OCI-M2 (cell line): ENCODE results near the gene IFI27L1.

ENCODE experiments used
- DNase-seq: peaks from one replicate; lab custom pipeline; 2025; ENCODE audit not compliant: unreplicated experiment; lab: John Stamatoyannopoulos, UW

The IFI27L1 gene

GRCh38 chr14:94077823-94078222 is 3.3 kb upstream of the IFI27L1 start:
- no peak for DNase-seq

- DNase-seq: no peak
These were observed 1.1 kb upstream of the IFI27L1 start for GRCh38 chr14:94079891-94080620.

DNA sequence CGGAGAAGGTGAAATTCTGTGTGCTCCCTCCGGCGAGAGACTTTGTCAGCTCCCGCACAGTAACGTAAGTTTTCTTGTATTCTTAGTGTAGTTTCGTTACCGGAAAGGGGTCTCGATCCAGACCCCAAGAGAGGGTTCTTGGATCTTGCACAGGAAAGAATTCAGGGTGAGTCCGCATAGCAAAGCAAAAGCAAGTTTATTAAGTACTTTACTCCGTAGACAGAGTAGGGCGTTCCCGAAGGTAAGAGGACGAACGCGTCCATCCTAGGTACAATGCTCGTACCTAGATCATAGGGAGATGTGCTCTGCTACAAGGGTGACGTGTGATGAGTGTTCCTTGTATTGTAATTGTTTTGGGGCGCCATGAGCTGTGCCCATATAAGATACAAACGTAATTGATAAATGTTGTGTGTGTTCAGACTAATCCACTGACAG is 293 bp downstream of the IFI27L1 start:
- DNase-seq: no peak

DNA sequence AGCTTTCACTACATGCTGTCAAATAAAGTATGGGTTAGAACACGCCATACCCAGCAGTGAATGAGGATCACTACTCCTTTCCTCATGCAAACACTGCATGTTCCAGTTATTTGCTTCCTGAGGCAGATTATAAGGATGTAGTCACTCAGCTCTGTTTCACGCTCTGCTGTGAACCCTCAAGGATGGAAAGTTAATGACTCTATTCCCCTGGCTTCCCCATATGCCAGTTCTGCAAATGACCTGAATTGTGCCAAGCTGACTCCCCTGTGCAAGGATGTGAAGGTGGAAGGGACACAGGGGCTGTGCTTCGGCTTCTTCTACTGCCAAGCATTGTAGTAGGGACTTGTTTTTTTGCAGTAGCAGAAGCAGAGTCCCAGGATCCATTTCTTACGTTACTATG is 6.8 kb downstream of the IFI27L1 start:
- no peak for DNase-seq

- DNase-seq: no peak
These were observed 7.4 kb downstream of the IFI27L1 start for GRCh38 chr14:94088516-94088915.

- DNase-seq: no peak
These were observed 8.4 kb downstream of the IFI27L1 start for GRCh38 chr14:94089479-94089878.

DNA sequence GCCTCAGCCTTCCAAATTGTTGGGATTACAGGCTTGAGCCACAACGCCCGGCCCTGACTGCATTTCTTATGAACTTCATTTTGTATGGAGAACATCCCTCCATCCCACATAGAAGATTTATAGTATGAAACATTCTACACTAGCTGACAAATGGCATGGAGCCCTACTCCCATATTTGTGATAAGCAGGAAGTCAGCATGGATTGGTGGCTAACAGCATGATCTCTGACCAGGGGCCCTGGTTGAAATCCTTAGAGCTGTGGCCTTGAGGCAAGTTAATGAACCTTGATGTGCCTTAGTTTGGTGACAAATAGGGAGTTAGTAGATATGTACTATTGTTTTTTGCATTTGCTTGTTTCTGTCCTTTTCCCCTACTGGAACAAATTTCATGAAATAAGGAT is 12.3 kb downstream of the IFI27L1 start:
- no peak for DNase-seq

- DNase-seq: no peak
These were observed 16.0 kb downstream of the IFI27L1 start for GRCh38 chr14:94097091-94097490.

- DNase-seq: no peak
These were observed 17.3 kb downstream of the IFI27L1 start for GRCh38 chr14:94098326-94098992.

GRCh38 chr14:94099006-94099405 is 17.9 kb downstream of the IFI27L1 start:
- no peak for DNase-seq

DNA sequence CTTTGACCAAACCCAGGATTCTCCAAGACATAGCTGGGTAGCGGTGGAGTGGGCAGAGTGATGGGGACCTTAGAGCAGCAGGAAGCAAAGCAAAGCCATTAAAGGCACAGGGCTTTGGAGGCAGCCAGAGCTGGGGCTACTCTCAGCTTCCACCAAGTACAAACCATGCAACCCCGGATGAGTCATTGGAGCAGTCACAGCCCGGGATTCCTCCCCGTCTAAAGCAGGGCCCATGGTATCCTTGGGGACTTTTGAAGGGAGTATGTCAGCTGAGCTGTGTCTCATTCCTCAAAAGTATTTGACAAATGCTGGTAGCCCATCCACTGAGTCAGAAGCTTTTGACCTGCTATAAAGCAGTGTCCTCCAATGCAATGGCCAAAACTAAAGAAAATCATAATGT is 19.7 kb downstream of the IFI27L1 start:
- no peak for DNase-seq

DNA sequence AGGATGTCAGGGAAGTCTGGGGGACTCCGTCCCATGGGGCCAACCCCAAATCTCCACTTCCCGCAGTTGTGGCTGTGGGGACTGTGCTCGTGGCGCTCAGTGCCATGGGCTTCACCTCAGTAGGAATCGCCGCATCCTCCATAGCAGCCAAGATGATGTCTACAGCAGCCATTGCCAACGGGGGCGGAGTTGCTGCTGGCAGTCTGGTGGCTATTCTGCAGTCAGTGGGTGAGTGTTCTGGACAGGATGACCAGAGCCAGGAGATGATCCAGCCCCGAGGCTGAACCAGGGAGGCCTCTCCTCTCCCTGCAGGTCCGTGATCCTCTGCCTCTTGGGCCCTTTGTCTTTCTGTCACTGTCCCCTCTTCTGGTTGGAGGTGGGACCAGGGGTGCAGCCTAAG is 20.6 kb downstream of the IFI27L1 start:
- DNase-seq: no peak

DNA sequence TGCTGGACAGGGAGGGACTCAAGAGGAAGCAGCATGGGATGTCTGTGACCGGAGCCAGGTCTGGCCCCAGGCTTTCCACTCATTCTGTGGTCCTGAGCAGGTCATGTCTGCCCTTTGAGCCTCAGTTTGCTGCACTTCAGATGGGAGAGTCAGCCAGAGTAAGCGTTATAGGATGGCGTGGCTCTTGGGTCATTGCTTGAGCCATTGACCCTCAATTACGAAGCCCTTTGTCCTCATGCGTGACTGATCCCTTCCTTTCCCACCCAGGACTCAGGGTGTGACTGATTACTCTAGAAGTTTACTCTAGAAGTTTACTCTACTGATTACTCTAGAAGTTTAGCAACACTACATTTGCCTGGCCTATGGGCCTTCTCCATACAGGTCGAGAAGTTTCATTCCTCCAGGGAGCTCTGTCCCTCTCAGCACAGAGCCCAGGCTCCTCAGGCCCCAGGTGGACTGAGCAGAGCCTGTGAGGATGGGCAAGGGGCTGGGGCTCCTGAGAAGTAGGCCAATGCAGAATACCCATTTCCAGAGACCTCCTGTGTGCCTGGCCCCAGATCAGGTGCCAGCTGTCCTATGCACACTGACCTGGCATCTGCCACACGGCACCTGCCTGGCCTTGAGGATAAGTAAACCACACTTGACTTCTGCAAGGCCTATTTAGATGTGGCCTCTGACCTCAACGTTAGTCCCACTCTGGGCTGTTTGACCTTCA is 21.8 kb downstream of the IFI27L1 start:
- DNase-seq: no peak

- DNase-seq: no peak
These were observed 22.5 kb downstream of the IFI27L1 start for GRCh38 chr14:94103554-94104150.

- DNase-seq: no peak
These were observed 23.6 kb downstream of the IFI27L1 start for GRCh38 chr14:94104731-94105130.

DNA sequence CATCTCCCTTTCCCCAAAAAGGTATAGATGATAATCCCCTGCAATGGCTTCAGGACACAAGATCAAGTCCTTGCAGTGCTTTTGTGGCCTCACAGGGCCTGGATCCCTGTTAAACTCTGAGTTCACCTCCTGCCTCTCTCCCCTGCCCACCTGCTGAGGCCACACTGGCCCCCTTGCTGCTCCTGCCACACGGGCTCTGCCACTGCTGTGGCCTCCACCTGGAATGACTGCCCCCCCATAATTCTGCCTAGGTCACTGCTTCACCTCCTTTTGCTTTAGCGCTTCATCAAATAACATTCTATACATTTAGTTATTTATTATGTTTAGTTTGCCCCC is 28.8 kb downstream of the IFI27L1 start:
- no peak for DNase-seq

GRCh38 chr14:94110552-94111181 is 29.6 kb downstream of the IFI27L1 start, which contains the start of gene IFI27:
Gene IFI27 (plus strand): TSS chr14:94110736.
- DNase-seq: no peak

DNA sequence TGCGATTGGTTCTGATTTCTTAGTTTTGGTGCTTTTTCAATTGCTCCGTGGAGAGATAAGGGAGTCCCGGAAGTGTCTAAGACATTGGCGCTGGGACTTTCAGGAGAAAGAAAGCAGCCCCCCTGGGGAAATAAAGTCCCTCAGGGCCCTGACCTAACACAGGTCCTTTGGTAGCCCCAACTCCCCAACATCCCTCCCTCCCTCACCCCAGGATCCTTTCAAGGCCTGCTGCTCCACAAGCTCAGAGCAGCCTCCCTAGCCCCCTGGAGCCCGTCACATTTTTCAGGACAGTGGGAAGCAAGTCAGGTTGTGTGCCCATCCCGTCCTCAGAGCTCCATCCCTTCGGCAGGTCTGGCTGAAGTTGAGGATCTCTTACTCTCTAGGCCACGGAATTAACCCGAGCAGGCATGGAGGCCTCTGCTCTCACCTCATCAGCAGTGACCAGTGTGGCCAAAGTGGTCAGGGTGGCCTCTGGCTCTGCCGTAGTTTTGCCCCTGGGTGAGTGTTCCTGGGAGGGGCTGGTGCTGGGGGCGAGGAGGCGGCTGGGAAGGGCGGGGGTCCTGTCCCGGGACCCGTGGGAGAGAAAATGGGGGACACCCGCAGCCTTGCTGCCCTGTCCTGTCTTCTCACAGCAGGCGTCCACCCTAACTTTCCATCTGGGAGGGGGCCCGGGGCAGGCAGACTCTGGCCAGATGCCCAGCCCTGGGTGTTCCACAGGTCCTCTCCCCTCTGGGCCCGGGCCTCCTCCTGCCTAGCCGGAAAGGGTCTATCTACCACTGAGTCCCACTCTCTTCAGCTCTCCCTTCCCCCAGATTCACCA is 30.4 kb downstream of the IFI27L1 start:
- DNase-seq: no peak

- no peak for DNase-seq
These were observed 31.5 kb downstream of the IFI27L1 start for GRCh38 chr14:94112513-94113063.

DNA sequence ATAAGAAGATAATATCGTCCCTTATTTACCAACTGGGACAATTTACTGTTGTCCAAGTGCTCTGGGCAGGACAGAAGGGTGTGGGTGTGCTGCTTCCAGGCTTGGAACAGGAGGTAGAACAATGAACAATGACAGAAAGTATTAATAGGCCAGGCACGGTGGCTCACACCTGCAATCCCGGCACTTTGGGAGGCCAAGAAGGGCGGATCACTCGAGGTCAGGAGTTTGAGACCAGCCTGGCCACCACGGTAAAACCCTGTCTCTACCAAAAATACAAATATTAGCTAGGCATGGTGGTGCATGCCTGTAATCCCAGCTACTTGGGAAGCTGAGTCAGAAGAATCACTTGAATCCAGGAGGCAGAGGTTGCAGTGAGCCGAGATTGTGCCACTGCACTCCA is 32.0 kb downstream of the IFI27L1 start:
- no peak for DNase-seq
